Astrocyte (in vitro differentiated cells and primary cell): ENCODE measurements around the gene C19orf25. TPM values are rescaled to one million over a fixed set of nuclear protein-coding genes. Genes with fewer than 3 reads are reported as not detected.

Experiments used
- DNase-seq: peaks from one replicate; pipeline ENCODE4 v3.0.0-alpha.2; 2010; ENCODE audit warnings: low read depth
- FAIRE-seq: peaks from 2 replicates; lab custom pipeline; 2011; peaks lifted over from hg19 to GRCh38; lab: Jason Lieb, UNC
- H2AFZ ChIP-seq: 2 replicates; pipeline ENCODE4 v1.6.0; 2012; ENCODE audit warnings: low read depth, low read length, inconsistent platforms
- H3K27ac ChIP-seq: 2 replicates; pipeline ENCODE4 v1.5.1; 2011; ENCODE audit warnings: low read depth, low read length, inconsistent platforms
- H3K27me3 ChIP-seq: 2 replicates; pipeline ENCODE4 v1.6.0; 2011; ENCODE audit warnings: low read length, inconsistent platforms; ENCODE audit not compliant: insufficient read depth
- H3K36me3 ChIP-seq: 2 replicates; pipeline ENCODE4 v1.5.1; 2011; ENCODE audit warnings: low read length, inconsistent platforms; ENCODE audit not compliant: insufficient read depth
- H3K4me1 ChIP-seq: 2 replicates; pipeline ENCODE4 v1.5.1; 2011; ENCODE audit warnings: low read length, inconsistent platforms; ENCODE audit not compliant: insufficient read depth
- H3K4me2 ChIP-seq: 2 replicates; pipeline ENCODE4 v1.6.0; 2012; ENCODE audit warnings: low read length, inconsistent platforms
- H3K4me3 ChIP-seq: 2 replicates; pipeline ENCODE4 v1.5.1; 2011; ENCODE audit warnings: low read depth, mild to moderate bottlenecking, low read length, inconsistent platforms; ENCODE audit not compliant: insufficient read depth
- H3K79me2 ChIP-seq: 2 replicates; pipeline ENCODE4 v1.6.0; 2012; ENCODE audit warnings: mild to moderate bottlenecking, low read length, inconsistent platforms; ENCODE audit not compliant: insufficient read depth
- H3K9ac ChIP-seq: 2 replicates; pipeline ENCODE4 v1.6.0; 2012; ENCODE audit warnings: mild to moderate bottlenecking, low read length, inconsistent platforms
- H3K9me3 ChIP-seq: 2 replicates; pipeline ENCODE4 v1.5.1; 2012; ENCODE audit warnings: low read depth, mild to moderate bottlenecking, low read length, inconsistent platforms; ENCODE audit not compliant: insufficient read depth
- H4K20me1 ChIP-seq: 2 replicates; pipeline ENCODE4 v1.6.0; 2012; ENCODE audit warnings: low read length, inconsistent platforms; ENCODE audit not compliant: insufficient read depth
- H3K27ac Mint-ChIP-seq: one replicate; pipeline ENCODE4 v1.8.0; 2021; ENCODE audit warnings: mild to moderate bottlenecking, mixed read lengths; ENCODE audit not compliant: unreplicated experiment
- H3K27me3 Mint-ChIP-seq: one replicate; pipeline ENCODE4 v1.8.0; 2021; ENCODE audit warnings: low read depth, mixed read lengths; ENCODE audit not compliant: unreplicated experiment
- H3K36me3 Mint-ChIP-seq: one replicate; pipeline ENCODE4 v1.8.0; 2021; ENCODE audit warnings: low read depth, mixed read lengths; ENCODE audit not compliant: unreplicated experiment
- H3K4me1 Mint-ChIP-seq: one replicate; pipeline ENCODE4 v1.8.0; 2021; ENCODE audit warnings: low read depth, mixed read lengths; ENCODE audit not compliant: unreplicated experiment
- H3K4me3 Mint-ChIP-seq: one replicate; pipeline ENCODE4 v1.8.0; 2021; ENCODE audit warnings: mild to moderate bottlenecking, moderate library complexity, mixed read lengths; ENCODE audit not compliant: unreplicated experiment
- H3K9me3 Mint-ChIP-seq: one replicate; pipeline ENCODE4 v1.8.0; 2021; ENCODE audit warnings: mild to moderate bottlenecking, mixed read lengths; ENCODE audit not compliant: unreplicated experiment
- EZH2 ChIP-seq: IDR thresholded peaks from 2 replicates; pipeline ENCODE4 v1.6.1; 2012; ENCODE audit warnings: mild to moderate bottlenecking, low read length, inconsistent platforms; ENCODE audit not compliant: insufficient read depth
- total RNA-seq: library from RNA; stranded (reverse); gene quantifications from 2 replicates; pipeline ENCODE4 v1.2.1, GENCODE V29; 2021
- TF ChIP-seq, protein P1 (sequence below): IDR thresholded peaks from 2 replicates; pipeline ENCODE4 v1.5.1; 2011; ENCODE audit warnings: low read depth, mild to moderate bottlenecking, inconsistent platforms, low read length, moderate library complexity; ENCODE audit not compliant: insufficient read depth

C19orf25 gene
- total RNA-seq, 1 donor from 2014 or later = 32.4 TPM

- Histone ChIP-seq H3K27ac (no peak overlapping the region), H3K27me3 (peaks cover 18% of the 10 kb centered on the region), H3K9ac (no peak overlapping the region), H3K79me2 (no peaks in the 10 kb centered on the region), H3K9me3 (no peaks in the 10 kb centered on the region), H4K20me1 (peaks cover 10% of the 10 kb centered on the region), H3K4me1 (no peaks in the 10 kb centered on the region), H3K36me3 (no peaks in the 10 kb centered on the region), H2AFZ (no peak overlapping the region), H3K4me2 (no peak overlapping the region), H3K4me3 (no peak overlapping the region)
- no peak for TF ChIP-seq EZH2
- TF ChIP-seq, protein P1, sequence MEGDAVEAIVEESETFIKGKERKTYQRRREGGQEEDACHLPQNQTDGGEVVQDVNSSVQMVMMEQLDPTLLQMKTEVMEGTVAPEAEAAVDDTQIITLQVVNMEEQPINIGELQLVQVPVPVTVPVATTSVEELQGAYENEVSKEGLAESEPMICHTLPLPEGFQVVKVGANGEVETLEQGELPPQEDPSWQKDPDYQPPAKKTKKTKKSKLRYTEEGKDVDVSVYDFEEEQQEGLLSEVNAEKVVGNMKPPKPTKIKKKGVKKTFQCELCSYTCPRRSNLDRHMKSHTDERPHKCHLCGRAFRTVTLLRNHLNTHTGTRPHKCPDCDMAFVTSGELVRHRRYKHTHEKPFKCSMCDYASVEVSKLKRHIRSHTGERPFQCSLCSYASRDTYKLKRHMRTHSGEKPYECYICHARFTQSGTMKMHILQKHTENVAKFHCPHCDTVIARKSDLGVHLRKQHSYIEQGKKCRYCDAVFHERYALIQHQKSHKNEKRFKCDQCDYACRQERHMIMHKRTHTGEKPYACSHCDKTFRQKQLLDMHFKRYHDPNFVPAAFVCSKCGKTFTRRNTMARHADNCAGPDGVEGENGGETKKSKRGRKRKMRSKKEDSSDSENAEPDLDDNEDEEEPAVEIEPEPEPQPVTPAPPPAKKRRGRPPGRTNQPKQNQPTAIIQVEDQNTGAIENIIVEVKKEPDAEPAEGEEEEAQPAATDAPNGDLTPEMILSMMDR = no peak
- Mint-ChIP-seq H3K27ac (no peak overlapping the region), H3K4me1 (no peaks in the 10 kb centered on the region), H3K36me3 (peaks cover 9% of the 10 kb centered on the region), H3K27me3 (peaks cover 21% of the 10 kb centered on the region), H3K9me3 (no peaks in the 10 kb centered on the region), H3K4me3 (no peak overlapping the region)
- DNase-seq = no peak
- FAIRE-seq = no peak
Measured at GRCh38 chr19:1456121-1456900, 22.7 kb downstream of the C19orf25 start.

DNA sequence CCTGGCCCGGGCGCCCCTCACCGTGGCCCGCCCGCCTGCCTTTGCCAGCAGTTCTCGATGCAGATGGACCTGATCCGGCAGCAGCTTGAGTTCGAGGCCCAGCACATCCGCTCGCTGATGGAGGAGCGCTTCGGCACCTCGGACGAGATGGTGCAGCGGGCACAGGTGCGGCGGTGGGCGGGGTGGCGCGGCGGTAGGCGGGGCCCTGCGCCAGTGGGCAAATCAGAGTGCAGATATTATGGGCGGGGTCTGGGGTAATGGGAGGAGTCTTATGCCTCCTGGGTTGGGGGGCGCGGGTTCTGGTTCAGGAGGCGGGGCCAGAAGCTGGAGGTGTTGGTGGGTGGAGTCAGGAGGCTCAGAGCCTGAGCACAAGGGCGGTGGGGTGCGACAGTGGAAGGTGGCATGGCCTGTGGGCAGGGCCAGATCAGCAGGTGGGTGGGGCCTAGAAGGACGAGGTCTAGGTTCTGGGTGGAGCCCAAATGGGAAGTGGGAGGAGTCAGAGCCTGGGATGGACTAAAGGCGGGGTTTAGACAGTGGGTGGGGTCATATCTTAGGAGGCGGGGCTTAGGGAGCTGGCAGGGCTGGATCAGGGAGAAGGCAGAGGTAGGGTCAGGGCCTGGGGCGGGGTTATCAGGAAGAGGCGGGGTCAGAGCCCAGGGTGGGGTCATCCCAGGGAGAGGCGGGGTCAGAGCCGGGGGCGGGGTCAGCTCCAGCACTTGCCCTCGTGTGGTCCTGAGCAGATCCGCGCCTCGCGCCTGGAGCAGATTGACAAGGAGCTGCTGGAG, 23.5 kb downstream of the C19orf25 start:
- DNase-seq = no peak
- no peak overlapping the region for H3K4me3 ChIP-seq
- no peaks in the 10 kb centered on the region for H3K36me3 ChIP-seq
- TF ChIP-seq, protein P1 = no peak
- TF ChIP-seq EZH2 = no peak
- no peak overlapping the region for H3K27ac ChIP-seq
- H3K27ac Mint-ChIP-seq = peak overlapping the region; percentile 77
- no peak overlapping the region for H3K9ac ChIP-seq
- no peak overlapping the region for H2AFZ ChIP-seq
- H3K4me3 Mint-ChIP-seq = no peak overlapping the region
- peaks cover 18% of the 10 kb centered on the region for H4K20me1 ChIP-seq
- H3K79me2 ChIP-seq = no peaks in the 10 kb centered on the region
- no peaks in the 10 kb centered on the region for H3K9me3 Mint-ChIP-seq
- no peak for FAIRE-seq
- H3K9me3 ChIP-seq = no peaks in the 10 kb centered on the region
- H3K36me3 Mint-ChIP-seq = peaks cover 11% of the 10 kb centered on the region
- peaks cover 29% of the 10 kb centered on the region for H3K27me3 Mint-ChIP-seq
- peaks cover 24% of the 10 kb centered on the region for H3K27me3 ChIP-seq
- no peaks in the 10 kb centered on the region for H3K4me1 Mint-ChIP-seq
- no peaks in the 10 kb centered on the region for H3K4me1 ChIP-seq
- H3K4me2 ChIP-seq = no peak overlapping the region
